GM10847 (cell line): ENCODE measurements around the gene SERPINA5.

Experiments used
- POLR2A ChIP-seq: IDR thresholded peaks from 2 replicates; pipeline ENCODE4 v1.6.1; 2011; ENCODE audit not compliant: insufficient read length; ENCODE audit errors: extremely low read depth

The SERPINA5 gene

DNA sequence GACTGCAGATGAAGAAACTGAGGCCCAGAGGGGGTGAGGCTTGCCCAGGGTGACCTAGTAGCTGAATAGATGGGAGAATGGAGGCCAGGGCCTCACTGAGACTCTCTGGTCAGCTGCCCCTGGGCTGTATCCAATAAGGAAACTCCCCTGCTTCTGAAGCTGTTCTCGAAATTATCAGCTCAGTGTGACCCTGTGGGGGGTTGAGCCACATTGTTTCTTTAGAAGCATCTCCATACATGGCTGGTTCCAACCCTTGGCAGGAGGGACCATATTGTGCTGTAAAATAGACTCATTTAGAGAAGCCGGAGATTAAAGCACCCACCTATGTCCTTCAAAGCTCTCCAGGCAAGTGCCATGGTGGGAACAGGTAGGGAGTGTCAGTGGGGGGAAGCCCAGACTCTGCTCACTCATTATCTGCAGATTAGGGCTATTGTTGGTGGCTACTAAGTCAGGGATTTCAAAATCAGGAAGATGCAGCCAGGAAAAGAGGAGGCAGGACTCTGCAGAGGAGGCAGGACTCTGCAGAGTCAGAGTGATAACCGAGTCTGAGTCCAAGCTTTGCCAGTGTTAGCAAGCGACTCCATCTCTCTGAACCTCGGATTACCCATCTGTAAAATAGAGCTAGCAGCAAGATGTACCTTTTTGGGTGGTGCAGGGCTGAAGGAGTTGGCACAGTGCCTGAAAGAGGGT, 3.5 kb downstream of the SERPINA5 start:
- no peak for TF ChIP-seq POLR2A

DNA sequence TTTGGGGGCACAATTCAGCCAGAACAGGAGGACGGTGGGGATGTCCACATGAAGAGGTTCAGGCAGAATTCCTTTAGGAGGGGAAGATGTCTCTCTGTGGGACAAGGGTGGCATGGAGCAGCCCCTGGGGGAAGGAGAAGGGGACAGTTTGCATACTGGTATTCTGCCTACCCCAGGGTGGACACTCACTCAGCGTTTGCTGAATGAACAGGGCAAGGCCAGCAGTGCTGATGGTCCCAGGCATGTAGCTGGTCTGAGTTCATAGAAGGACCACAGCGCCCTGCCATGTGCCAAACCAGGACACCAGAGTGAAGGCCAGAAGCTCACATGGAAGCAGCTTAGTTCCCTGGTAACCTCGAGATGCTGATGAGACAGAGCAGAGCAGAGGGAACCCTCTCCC, 5.4 kb downstream of the SERPINA5 start:
- TF ChIP-seq POLR2A: no peak

DNA sequence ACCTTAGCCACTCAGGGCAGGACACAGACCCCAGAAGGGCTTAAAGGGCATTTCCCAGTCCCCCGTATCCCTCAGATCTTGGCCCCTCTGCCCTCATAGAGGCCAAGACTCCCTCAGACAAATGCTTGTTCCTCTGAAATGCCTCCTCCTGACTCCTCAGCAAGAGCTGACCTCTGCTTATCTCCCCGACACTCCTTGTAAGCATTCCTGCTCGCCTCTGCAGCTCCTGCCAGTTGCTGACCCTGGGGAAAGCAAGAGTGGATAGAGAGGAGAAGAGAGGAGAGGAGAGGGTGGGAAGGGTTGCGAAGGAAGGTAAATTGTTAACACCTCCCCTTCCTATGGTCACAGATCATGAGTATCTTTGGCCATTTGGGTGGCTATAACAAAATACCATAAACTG, 7.1 kb downstream of the SERPINA5 start:
- TF ChIP-seq POLR2A: no peak

DNA sequence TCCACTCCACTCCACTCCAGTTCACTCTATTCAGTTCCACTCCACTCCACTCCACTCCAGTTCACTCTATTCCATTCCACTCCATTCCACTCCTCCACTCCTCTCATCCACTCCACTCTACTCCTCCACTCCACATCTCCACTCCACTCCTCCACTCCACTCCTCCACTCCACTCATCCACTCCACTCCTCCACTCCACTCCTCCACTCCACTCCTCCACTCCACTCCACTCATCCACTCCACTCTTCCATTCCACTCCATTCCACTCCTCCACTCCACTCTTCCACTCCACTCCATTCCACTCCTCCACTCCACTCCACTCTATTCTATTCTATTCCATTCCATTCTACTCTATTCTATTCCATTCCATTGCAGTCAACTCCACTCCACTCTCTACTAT, 9.8 kb downstream of the SERPINA5 start:
- TF ChIP-seq POLR2A: no peak

DNA sequence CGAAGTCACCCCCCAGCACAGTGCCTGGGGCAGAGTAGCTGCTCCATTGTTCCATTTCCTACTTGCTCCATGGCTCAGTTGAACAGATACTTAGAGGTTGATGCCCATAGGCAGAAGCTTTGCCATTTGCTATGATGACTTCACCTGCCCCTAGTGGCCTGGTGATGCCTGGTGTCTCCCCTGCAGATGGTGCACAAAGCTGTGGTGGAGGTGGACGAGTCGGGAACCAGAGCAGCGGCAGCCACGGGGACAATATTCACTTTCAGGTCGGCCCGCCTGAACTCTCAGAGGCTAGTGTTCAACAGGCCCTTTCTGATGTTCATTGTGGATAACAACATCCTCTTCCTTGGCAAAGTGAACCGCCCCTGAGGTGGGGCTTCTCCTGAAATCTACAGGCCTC, 10.6 kb downstream of the SERPINA5 start:
- TF ChIP-seq POLR2A: no peak

DNA sequence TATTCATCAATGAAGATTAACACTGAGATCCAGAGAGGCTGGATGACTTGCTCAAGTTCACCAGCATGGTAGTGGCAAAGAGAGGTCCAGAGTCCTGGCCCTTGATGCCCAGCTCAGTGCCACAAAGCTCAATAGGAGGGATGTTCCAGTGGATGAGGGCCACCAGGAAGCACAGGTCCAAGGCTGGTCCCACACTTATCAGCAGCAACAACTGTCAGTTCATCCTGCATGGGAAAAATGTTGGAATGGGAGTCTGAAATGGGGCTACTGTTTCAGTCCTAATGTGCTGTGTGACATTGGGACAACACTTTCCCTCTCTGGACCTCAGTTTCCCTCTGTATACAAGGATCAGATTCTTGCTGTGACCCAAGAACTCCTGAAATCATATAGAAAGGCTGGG, 11.2 kb downstream of the SERPINA5 start:
- TF ChIP-seq POLR2A: no peak

DNA sequence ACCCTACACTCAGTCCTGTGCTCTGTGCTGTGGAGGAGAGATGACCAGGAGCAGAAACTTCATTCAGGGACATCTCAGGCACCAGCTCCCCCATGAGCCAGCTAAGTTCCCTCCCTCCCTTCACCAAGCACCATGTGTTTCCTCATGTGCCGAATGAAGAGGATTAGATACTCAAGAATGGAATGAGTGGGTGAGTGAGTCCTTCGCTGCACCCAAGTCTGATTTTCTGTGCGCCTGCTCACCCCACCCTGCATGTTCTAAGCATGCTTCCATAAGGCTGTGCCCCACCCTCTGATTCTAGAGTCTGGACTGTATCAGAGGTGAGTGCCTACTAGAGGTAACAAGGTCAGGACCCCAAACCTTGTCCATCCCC, 12.1 kb downstream of the SERPINA5 start:
- no peak for TF ChIP-seq POLR2A

DNA sequence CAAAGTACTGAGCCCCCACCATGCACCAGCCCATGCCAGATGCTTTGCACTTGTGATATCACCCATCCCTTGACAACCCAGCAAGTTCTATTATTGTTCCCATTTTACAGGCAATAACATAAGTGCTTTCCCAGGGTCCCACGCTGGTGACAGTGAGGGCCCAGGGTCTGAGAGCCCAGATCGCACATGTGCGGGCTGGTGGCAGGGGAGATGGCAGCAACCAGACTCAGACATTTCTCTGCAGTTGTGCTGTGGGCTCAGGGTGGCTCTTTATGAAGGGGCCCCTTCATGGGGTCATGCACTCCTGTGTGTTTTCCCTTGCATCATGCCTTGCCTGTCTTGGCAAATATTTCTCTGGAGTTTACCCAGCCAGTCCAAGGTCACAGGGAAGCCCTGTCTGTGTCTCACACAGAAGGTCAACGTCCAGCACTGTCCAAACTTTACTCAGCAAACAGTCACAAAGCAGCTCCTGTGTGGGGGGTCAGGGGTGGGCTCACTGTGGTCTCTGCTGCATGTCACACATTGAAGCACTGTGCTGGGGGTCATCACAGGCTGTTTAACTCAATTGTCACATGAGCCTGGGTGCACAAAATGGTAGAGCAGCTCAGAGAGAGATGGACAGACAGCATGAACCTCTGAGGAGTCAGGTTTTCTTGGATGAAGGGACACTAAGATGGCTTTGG, 12.7 kb downstream of the SERPINA5 start:
- TF ChIP-seq POLR2A: no peak

DNA sequence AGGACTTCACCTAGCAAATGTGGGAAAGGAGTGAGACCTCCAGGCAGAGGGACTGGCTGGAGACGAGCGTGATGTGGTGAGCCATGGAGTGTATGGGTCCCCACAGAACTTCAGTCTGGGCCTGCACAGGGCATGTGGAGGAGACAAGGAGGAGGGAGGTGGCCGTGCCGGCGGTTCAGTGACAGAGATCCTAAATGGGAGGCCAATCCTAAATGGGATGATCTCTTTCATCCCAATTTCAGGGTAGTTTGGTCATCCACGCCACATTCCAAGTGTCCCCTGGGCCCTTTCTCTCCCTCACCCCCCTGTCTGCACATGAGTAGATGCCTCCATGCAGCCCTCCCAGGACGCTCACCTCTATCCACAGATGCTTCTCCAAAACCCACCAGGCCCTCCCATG, 13.2 kb downstream of the SERPINA5 start:
- no peak for TF ChIP-seq POLR2A

DNA sequence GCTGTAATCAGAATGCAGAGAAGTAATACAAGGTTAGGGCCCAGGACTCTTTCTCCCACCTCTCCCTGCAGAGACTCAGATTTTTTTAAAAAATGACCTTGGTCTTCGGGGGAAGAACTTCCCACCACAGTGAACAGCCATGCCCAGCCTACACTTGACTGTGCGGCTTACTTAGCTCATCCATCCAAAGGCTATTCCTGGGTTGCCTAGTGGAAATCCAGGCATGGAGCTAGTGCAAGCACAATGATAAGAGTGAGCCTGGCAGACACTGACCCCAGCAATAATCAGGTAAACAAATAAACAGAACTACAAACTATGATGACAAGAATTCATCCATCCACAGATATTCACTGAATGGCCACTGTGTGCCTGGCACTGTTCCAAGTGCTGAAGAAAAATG, 14.7 kb downstream of the SERPINA5 start:
- no peak for TF ChIP-seq POLR2A

DNA sequence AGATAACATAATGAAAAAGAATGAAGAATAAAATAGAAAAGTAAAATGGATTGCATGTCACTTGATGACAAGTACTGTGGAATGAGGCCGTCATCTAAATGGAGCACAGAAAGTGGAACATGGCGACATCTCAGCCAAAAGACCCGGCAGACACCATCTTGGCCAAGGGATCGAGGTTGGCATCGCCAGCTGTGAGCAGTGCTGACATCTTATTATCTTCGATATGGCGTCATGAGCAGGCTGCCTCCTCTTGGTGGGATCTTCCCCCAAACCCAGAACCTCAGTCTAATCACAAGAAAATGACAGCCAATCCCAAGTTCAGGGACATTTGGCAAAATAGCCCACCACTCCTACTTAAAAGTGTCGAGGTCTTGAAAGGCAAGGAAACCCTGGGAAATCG, 15.1 kb downstream of the SERPINA5 start:
- TF ChIP-seq POLR2A: no peak

DNA sequence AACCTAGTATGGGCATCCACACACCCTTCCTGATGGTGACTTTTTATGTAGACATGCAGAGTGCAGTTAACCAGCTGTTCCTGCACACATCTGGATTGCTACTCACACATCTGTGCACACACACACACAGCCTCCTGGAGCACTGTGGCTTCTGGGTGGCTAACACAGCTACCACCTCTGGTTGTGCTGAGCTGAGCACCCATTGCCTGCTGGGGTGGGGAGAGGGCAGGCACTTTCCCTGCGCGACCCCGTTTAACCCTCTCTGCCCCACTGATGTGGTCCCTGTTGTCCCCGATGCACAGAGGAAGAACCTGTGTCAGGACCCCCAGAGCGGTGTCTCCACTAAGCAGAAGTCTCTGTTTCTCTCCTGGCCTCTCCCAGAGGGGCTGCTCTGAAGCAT, 16.6 kb downstream of the SERPINA5 start:
- no peak for TF ChIP-seq POLR2A

DNA sequence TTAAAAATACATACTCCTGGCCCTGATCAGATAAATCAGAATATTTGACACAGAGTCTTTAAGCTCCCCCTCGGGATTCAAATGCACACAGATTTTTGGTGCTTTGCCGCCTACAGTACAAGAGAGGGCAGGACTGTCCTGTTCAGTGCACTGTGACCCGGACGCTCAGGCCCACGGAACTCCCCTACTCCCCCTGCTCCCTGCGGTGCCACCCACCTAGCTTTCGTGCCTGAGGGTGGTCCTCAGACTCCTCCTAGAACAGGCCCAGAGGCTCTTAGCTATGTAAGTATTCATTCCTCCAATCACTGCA, 17.2 kb downstream of the SERPINA5 start:
- TF ChIP-seq POLR2A: no peak

DNA sequence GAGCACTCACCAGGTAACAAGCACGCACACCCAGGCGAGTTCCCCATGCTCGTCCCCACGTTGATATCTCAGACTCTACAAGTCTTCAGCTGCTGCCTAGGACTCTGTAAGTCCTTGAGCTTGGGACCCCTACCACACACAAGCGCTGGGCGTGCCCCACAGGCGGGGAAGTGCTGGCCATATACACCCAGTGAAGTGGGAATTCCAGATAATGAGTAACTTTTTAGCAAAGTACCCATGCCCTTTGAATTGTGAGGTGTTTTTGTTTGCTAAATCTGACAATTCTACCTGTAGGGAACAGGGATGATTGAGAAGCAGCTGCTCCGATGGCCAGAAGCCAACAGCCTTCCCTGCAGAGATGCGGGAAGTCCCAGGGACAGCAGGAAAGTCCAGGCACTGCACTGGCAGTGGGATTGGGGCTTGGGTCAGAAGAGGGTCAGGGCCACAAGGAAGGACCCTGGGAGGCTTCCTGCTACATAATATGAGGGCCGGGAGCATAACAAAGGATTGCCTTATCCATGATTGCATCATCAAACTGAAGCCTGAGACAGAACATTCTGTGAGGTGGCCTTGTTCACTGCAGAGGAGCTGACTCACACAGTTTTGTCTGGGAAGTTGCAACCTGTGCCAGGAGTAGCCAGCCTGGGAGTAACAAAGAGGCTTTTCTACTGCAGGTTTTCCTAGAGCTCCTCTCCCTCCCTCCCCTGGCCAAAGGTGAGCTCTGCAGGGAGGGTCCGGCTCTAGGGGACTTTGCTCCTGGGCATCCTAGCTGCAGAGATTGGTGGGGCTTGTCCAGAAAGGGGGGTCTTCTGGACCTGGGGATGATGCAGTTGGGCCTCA, 17.8 kb downstream of the SERPINA5 start:
- no peak for TF ChIP-seq POLR2A

DNA sequence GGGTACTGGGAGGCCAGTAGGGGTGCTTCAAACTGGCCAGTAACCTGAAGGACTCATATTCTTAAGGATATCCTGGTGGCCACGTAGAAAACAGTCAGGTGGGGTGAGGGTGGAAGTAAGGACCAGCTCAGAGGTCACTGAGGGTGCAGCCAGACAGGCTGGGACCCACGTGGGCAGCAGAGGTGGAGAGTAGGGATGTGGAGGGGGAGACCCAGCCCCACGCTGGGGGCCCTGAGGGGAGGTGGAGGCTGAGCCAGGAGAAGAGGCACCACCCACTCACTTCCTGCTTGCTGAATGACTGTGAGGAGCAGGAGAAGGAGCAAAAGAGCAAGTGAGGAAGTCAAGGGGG, 18.4 kb downstream of the SERPINA5 start:
- no peak for TF ChIP-seq POLR2A

DNA sequence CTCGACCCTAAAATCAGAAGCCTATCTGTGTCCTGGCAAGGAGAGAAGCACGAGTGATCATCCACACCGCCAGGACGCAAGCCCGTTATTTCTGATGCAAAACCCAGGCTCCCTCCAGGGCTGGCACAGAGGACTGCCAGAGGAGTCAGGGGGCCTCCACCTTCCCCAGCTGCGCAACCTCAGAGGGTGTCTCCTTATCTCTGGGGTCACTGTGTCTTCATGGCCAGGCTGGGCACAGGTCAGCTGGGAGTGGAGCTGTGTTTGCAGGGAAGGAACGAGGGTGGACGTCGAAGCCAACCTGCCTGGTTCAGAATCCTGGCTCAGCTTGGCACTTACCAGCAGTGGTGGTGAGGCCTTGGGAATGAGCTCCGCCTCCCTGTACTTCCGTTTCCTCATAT, 18.9 kb downstream of the SERPINA5 start:
- no peak for TF ChIP-seq POLR2A
